A172 (cell line): ENCODE data around the gene RAB8A. TPM values are rescaled to one million over a fixed set of nuclear protein-coding genes. Genes with fewer than 3 reads are reported as not detected.
A peak's percentile ranks its signal among the peaks of the same experiment; 100 is the strongest.

Source experiments
- DNase-seq: peaks from one replicate; pipeline ENCODE4 v3.0.0-alpha.2; 2015; ENCODE audit warnings: low spot score
- total RNA-seq: library from RNA; depleted of rRNA; stranded (reverse); fragments of >200 nt; shearing (Covaris generic); gene quantifications from 2 replicates; pipeline ENCODE4 v1.2.3, GENCODE V29; 2014; rRNA removed

RAB8A gene
- 60.3 and 60.8 TPM in 2 replicates for total RNA-seq

GRCh38 chr19:16111160-16111908, at the start of gene RAB8A:
RAB8A (plus strand) TSS chr19:16111889; CDS start chr19:16111902, 13 bp downstream.
- peak; percentile 98 for DNase-seq

GRCh38 chr19:16061943-16062342, 49.7 kb upstream of the RAB8A start:
- DNase-seq: no peak

DNA sequence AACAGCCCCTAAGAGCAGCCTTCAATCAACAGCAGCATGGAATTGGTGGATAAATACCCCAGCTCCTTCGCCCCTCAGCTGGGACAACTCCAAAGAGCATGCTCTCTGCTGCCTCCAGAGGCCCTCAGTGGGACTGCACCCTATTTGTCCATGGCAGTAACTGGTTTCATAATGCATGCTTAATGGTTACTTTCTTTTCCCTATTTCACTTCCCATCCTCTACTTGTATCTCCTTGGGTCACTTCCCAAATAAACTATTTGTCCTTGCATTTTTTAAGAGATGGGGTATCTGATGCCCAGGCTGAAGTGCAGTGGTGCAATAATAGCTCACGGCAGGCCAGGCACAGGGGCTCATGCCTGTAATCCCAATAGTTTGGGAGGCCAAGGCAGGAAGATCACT, 48.9 kb upstream of the RAB8A start:
- peak; percentile 65 for DNase-seq

GRCh38 chr19:16064209-16064889, 47.3 kb upstream of the RAB8A start:
- DNase-seq: peak; percentile 86

GRCh38 chr19:16066611-16067104, 45.0 kb upstream of the RAB8A start:
- DNase-seq: peak; percentile 96

- DNase-seq: peak; percentile 83
These were observed 44.3 kb upstream of the RAB8A start for GRCh38 chr19:16067205-16067938.

GRCh38 chr19:16068696-16069259, 42.9 kb upstream of the RAB8A start:
- no peak for DNase-seq

DNA sequence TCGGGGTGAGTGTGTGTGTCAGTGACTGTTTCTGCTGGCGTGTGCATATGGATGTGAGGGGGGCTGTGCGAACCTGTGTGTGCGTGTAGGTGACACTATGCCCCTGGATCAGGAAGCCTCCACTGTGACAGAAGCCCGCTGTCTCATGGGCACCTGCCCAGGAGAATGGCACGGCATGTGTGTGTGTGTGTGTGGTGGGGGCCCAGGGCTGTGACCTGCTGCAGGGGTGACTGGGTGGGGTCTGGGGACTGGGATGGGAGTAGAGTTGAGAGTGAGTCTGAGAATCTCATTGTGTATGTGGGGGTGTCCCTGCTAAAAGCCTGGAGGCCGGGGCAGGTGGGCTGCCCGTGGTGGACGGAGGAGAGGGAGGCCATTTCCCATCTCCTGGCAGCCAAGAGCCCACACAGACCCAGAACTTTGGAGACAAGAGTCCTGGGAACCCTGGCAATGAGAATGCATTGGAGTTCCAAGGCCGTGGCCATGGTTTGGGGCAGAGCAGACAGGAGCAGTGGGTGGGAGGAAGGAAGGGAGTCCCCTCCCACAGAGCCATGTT, 41.8 kb upstream of the RAB8A start:
- no peak for DNase-seq

- peak; percentile 96 for DNase-seq
These were observed 41.2 kb upstream of the RAB8A start for GRCh38 chr19:16070366-16070990.

GRCh38 chr19:16071072-16071691, 40.5 kb upstream of the RAB8A start:
- no peak for DNase-seq

DNA sequence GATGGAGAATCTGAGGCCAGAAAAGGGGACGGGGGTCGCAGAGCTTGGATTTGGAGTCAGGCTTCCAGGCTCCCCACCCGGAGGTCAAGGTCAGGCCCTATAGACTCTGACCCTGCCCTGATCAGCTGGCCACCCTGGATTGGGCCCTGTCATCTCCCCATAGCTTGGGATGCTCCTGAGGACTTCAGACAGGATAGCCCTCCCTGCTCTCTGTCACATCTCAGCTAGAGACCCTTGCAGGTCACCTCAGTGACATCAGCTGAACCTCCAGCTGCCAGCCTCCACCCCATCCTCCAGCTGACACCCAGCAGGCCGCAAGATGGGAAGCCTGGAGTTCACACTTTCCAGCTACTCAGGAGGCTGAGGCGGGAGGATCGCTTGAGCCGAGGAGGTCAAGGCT, 38.2 kb upstream of the RAB8A start:
- DNase-seq: no peak

DNA sequence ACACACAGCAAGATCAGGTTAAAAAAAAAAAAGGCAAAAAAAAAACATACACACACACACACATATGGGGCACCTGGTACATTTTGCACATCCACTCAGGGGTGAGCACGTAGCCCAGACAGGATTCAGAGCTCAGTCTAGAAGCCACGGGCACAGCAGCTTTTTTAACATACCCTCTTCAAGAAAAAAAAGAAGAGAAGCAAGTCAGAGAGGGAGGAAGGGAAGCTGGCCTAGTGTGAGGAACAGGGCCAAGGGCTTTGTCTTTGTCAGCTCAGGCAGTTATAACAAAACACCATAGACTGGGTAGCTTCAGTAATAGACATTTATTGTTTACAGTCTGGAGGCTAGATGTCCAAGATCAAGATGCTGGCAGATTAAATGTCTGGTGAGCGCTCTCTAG, 37.7 kb upstream of the RAB8A start:
- DNase-seq: no peak

DNA sequence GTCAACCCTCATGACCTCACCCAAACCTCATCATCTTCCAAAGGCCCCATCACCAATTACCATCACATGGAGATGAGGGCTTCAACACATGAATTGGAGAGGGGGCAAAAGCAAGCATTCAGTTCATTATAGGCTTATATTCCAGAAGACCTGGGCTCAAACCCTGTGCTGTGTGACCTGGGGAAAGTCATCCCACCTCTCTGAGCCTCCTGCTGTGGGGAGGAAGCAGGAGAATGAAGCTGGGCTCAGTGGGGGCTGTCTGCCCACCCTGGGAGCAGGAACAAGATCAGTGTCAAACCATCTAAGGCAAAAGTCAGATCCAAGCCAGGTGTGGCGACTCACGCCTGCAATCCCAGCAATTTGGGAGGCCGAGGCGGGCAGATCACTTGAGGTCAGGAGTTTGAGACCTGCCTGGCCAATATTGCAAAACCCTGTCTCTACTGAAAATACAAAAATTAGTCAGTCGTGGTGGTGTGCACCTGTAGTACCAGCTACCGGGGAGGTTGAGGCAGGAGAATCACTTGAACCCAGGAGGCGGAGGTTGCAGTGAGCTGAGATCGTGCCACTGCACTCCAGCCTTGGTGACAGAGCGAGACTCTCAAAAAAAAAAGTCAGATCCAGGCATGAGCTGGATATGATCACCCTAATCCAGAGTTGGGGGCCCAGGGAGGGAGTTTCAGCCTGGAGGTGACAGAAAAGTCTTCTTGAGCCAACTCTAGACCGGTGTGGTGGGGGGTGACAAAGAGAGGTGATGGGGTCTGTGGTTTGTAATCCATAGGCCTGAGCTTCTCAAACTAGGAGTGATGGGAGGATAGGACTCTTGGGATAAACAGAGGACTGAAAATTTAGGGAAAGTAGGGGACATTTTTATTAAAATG, 37.0 kb upstream of the RAB8A start:
- DNase-seq: no peak

DNA sequence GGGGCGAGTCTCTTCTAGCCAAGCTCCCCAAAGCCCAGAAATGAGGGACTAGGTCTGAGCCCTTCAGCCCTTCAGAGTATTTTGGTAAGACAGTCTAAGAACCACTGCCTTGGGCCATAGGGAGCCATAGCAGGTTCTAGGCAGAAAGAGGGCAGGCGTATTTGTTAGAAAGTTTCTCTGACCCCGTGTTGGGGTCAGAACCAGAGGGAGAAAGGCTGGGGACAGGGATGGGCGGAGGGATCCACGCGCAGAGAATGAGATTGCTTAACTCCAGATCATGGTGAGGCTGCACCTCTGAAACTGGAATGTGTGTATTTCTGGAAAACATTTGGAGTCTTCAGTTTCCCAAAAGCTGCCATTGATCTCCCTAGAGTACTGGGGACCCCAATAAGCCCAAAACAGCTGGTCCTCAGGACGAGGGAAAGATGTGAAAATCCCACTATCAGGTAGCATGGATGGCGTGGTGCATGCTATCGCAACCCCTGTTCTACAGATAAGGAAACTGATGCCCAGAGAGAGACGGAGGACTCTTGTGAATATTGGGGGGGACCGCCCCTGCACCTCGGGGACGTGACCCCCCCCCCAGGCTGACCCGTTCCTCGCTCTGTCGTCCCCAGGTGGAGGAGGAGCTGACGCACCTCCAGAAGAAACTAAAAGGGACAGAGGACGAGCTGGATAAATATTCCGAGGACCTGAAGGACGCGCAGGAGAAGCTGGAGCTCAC, 36.1 kb upstream of the RAB8A start:
- no peak for DNase-seq

DNA sequence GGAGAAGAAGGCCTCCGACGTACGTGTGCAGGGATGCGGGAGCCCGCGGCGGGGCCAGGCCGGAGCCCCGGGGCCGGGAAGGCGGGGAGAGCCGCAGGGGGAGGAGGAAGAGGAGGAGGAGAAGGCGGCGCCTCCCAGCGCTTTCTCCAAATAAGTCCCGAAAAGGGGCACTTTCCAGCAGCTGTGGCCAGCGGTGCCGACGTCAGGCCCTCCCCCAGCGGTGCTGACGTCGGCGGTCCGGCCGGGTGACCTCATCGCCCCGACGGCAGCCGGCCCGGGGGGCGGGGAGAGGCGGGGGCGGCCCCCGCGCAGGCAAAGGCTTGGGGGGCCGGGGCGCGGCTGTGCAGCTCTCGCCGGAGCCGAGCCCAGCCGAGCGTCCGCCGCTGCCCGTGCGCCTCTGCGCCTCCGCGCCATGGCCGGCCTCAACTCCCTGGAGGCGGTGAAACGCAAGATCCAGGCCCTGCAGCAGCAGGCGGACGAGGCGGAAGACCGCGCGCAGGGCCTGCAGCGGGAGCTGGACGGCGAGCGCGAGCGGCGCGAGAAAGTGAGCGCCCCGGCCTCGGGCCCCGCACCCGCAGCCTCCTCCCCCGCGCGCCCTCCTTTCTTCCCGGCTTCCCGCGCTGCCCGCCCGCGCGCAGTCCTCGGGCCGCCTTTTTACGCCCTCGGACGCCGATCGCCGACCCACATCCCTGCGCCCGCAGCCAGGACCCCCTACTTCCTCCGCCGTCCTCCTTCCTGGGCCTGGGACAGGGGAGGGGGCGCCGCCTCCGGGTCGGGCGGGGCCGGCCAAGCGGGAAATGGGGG, 35.3 kb upstream of the RAB8A start, which contains the start of gene TPM4:
Gene TPM4 (plus strand): TSS at position 342 of the 804 bp plus-strand sequence. CDS start 71 bp downstream, at position 413.
- DNase-seq: peak; percentile 95

DNA sequence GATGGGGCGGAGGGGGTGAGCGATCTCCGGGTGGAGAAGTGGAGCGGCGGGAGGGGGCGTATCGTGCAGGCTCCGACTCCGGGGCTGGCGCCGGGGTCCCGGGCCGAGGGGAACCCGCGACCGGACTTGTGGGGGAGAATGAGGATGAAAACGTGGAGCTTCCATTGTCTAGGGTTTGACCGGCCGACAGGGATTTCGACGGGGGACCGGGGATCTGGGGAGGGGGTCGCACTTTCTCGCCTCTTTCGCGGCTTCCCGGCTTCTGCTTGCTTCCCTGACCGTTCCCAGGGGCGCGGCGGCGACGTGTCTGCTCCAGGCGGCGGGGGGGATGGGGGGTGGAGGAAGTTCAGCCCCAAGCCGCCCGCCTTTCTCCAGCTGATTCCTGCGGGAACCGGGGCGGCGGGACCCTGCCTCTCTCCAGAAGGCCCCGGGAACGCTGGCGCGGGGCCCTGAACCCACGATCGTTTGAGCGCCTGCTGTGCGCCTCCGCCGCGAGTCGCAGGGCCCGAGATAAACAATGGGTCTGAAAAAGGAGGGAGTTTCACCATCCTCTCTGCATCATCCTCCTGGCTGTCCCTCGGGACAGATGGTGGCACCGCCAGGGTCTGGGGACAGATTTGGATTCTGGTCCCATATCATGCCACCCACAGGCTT, 34.6 kb upstream of the RAB8A start:
- no peak for DNase-seq

DNA sequence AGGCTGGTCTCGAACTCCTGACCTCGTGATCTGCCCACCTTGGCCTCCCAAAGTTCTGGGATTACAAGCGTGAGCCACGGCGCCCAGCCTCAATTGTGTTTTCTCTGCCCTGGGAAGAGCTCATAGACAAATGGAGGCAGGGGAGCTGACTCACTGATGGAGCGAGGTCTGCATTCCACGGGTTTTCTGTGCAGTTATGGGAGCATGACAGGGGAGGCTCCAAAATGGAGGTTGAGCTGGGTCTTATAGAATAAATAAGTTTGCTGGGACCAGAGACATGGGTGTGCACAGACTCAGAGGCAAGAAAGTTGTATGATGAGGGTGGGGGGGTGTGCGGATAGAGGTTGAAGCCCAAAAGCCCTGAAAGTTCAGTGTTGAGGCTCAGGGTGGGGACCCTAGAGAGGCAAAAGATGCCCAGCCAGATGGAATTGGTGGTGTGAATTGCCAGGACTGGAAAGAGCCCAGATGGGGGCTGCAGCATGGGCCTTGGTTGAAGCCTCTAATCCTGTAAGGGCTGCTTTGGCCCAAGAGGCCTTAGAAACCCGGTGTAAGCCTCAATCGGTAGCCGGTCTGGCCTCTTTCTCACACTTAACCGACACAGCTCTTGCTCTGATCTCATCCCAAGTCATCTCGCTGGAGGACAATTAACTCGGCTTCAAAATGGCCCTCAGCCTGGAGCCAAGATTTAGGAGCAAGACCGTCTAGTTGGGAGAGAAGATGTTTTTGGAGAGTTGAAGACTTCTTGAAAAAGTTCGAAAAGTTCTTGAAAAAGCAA, 33.5 kb upstream of the RAB8A start:
- peak; percentile 59 for DNase-seq
